ENCODE data around the gene NLRP12.
"Not testable (repeated sequence)": the region's sequence is repeated elsewhere in the genome, so short reads cannot be mapped to it uniquely, and the experiment has no call there.

NLRP12 gene

GRCh38 chr19:53865523-53865917 lies 41.4 kb upstream of the NLRP12 start:
- Mint-ChIP-seq H3K27ac (peak overlapping the region; percentile 91), H3K4me3 (peak overlapping the region; percentile 98 to 100), H3K36me3 (peaks cover 2 to 9% of the 10 kb centered on the region in 2 donors), H3K27me3 (no peaks in the 10 kb centered on the region), H3K9me3 (no peaks in the 10 kb centered on the region), H3K4me1 (peaks cover 19 to 33% of the 10 kb centered on the region in 2 donors)
- DNase-seq: no peak
- ATAC-seq (replicated peaks): no peak

- Mint-ChIP-seq H3K4me3 (no peak overlapping the region), H3K4me1 (peaks cover 18 to 31% of the 10 kb centered on the region in 2 donors), H3K9me3 (no peaks in the 10 kb centered on the region), H3K27ac (no peak overlapping the region), H3K27me3 (no peaks in the 10 kb centered on the region), H3K36me3 (peaks cover 2 to 7% of the 10 kb centered on the region in 2 donors)
- DNase-seq (no peak), ATAC-seq (replicated peaks) (no peak)
These were observed 40.3 kb upstream of the NLRP12 start for GRCh38 chr19:53864308-53864836.

GRCh38 chr19:53853707-53854106 lies 29.6 kb upstream of the NLRP12 start:
- Mint-ChIP-seq H3K36me3 (no peaks in the 10 kb centered on the region), H3K4me3 (no peak overlapping the region), H3K9me3 (no peaks in the 10 kb centered on the region), H3K4me1 (peaks cover 12 to 13% of the 10 kb centered on the region in 2 donors), H3K27ac (no peak overlapping the region), H3K27me3 (peaks cover 28 to 36% of the 10 kb centered on the region in 2 donors)
- ATAC-seq (replicated peaks) (peak in 1 of 2 donors; percentile 35), DNase-seq (no peak)

GRCh38 chr19:53849237-53849676 lies 25.1 kb upstream of the NLRP12 start:
- no peak for ATAC-seq (replicated peaks)
- Mint-ChIP-seq H3K9me3 (no peaks in the 10 kb centered on the region), H3K4me1 (peaks cover 12 to 13% of the 10 kb centered on the region in 2 donors), H3K36me3 (no peaks in the 10 kb centered on the region), H3K27me3 (peaks cover 33 to 46% of the 10 kb centered on the region in 2 donors), H3K4me3 (no peak overlapping the region), H3K27ac (no peak overlapping the region)
- no peak for DNase-seq

GRCh38 chr19:53847555-53847954 lies 23.4 kb upstream of the NLRP12 start:
- DNase-seq (no peak), ATAC-seq (replicated peaks) (no peak)
- Mint-ChIP-seq H3K4me1 (peaks cover 9 to 11% of the 10 kb centered on the region in 2 donors), H3K27me3 (peaks cover 29 to 41% of the 10 kb centered on the region in 2 donors), H3K27ac (no peak overlapping the region), H3K4me3 (no peak overlapping the region), H3K36me3 (no peaks in the 10 kb centered on the region), H3K9me3 (no peaks in the 10 kb centered on the region)

GRCh38 chr19:53844849-53845246 lies 20.7 kb upstream of the NLRP12 start:
- DNase-seq (no peak), ATAC-seq (replicated peaks) (no peak)
- Mint-ChIP-seq H3K27me3 (peaks cover 23 to 26% of the 10 kb centered on the region in 2 donors), H3K36me3 (no peaks in the 10 kb centered on the region), H3K4me3 (no peak overlapping the region), H3K27ac (no peak overlapping the region), H3K4me1 (peaks cover 5 to 13% of the 10 kb centered on the region in 2 donors), H3K9me3 (no peaks in the 10 kb centered on the region)

GRCh38 chr19:53840914-53841313 lies 16.8 kb upstream of the NLRP12 start:
- Mint-ChIP-seq H3K27me3 (peaks cover 10 to 14% of the 10 kb centered on the region in 2 donors), H3K4me1 (peaks cover 2 to 13% of the 10 kb centered on the region in 2 donors)
- DNase-seq; H3K4me3 Mint-ChIP-seq; ATAC-seq (replicated peaks); H3K36me3 Mint-ChIP-seq; H3K27ac Mint-ChIP-seq; H3K9me3 Mint-ChIP-seq: not testable (repeated sequence)

- ATAC-seq (replicated peaks); H3K27ac Mint-ChIP-seq; H3K9me3 Mint-ChIP-seq; DNase-seq; H3K36me3 Mint-ChIP-seq; H3K4me3 Mint-ChIP-seq: not testable (repeated sequence)
- Mint-ChIP-seq H3K4me1 (peaks cover 2 to 13% of the 10 kb centered on the region in 2 donors), H3K27me3 (peaks cover 10% of the 10 kb centered on the region in 2 donors)
These were observed 16.1 kb upstream of the NLRP12 start for GRCh38 chr19:53840241-53840640.

- H3K4me3 Mint-ChIP-seq; ATAC-seq (replicated peaks); H3K36me3 Mint-ChIP-seq; H3K27ac Mint-ChIP-seq; DNase-seq; H3K9me3 Mint-ChIP-seq: not testable (repeated sequence)
- H3K4me1 Mint-ChIP-seq: peaks cover 2 to 13% of the 10 kb centered on the region in 2 donors
- H3K27me3 Mint-ChIP-seq: peaks cover 22 to 26% of the 10 kb centered on the region in 2 donors
These were observed 14.3 kb upstream of the NLRP12 start for GRCh38 chr19:53838446-53838845.

GRCh38 chr19:53832861-53833260 lies 8.7 kb upstream of the NLRP12 start:
- not testable (repeated sequence) for H3K27ac Mint-ChIP-seq; DNase-seq; H3K9me3 Mint-ChIP-seq; H3K4me3 Mint-ChIP-seq; H3K36me3 Mint-ChIP-seq; ATAC-seq (replicated peaks)
- Mint-ChIP-seq H3K27me3 (peaks cover 54 to 55% of the 10 kb centered on the region in 2 donors), H3K4me1 (peaks cover 2 to 14% of the 10 kb centered on the region in 2 donors)

- DNase-seq (no peak), ATAC-seq (replicated peaks) (no peak)
- Mint-ChIP-seq H3K27me3 (peaks cover 51 to 55% of the 10 kb centered on the region in 2 donors), H3K27ac (no peak overlapping the region), H3K36me3 (no peaks in the 10 kb centered on the region), H3K4me3 (no peak overlapping the region), H3K4me1 (peaks cover 6 to 26% of the 10 kb centered on the region in 2 donors), H3K9me3 (no peaks in the 10 kb centered on the region)
These were observed 4.4 kb upstream of the NLRP12 start for GRCh38 chr19:53828531-53828930.

GRCh38 chr19:53826876-53827275 lies 2.8 kb upstream of the NLRP12 start:
- no peak for ATAC-seq (replicated peaks)
- H3K9me3 Mint-ChIP-seq: no peaks in the 10 kb centered on the region
- peaks cover 36 to 39% of the 10 kb centered on the region in 2 donors for H3K27me3 Mint-ChIP-seq
- peaks cover 4 to 13% of the 10 kb centered on the region in 2 donors for H3K4me1 Mint-ChIP-seq
- H3K4me3 Mint-ChIP-seq: no peak overlapping the region
- H3K36me3 Mint-ChIP-seq: no peaks in the 10 kb centered on the region
- DNase-seq: no peak
- H3K27ac Mint-ChIP-seq: no peak overlapping the region

- peaks cover 19 to 26% of the 10 kb centered on the region in 2 donors for H3K27me3 Mint-ChIP-seq
- no peak overlapping the region for H3K27ac Mint-ChIP-seq
- peaks cover 4 to 11% of the 10 kb centered on the region in 2 donors for H3K4me1 Mint-ChIP-seq
- peaks cover 0 to 1% of the 10 kb centered on the region in 2 donors for H3K9me3 Mint-ChIP-seq
- DNase-seq (no peak), ATAC-seq (replicated peaks) (peak; percentile 19 to 39)
- H3K36me3 Mint-ChIP-seq: no peaks in the 10 kb centered on the region
- H3K4me3 Mint-ChIP-seq: no peak overlapping the region
These were observed 564 bp downstream of the NLRP12 start for GRCh38 chr19:53823380-53824120.

GRCh38 chr19:53819861-53820260 lies 4.3 kb downstream of the NLRP12 start:
- no peak for DNase-seq
- Mint-ChIP-seq H3K4me1 (peaks cover 4 to 11% of the 10 kb centered on the region in 2 donors), H3K27me3 (peaks cover 5 to 13% of the 10 kb centered on the region in 2 donors), H3K27ac (no peak overlapping the region), H3K36me3 (no peaks in the 10 kb centered on the region), H3K9me3 (peaks cover 0 to 1% of the 10 kb centered on the region in 2 donors), H3K4me3 (no peak overlapping the region)
- no peak for ATAC-seq (replicated peaks)

GRCh38 chr19:53818756-53819155 lies 5.4 kb downstream of the NLRP12 start:
- Mint-ChIP-seq H3K4me1 (peaks cover under 1 to 1% of the 10 kb centered on the region in 2 donors), H3K4me3 (no peak overlapping the region), H3K27ac (no peak overlapping the region), H3K9me3 (peaks cover 0 to 1% of the 10 kb centered on the region in 2 donors), H3K27me3 (peaks cover 2 to 8% of the 10 kb centered on the region in 2 donors), H3K36me3 (no peaks in the 10 kb centered on the region)
- ATAC-seq (replicated peaks) (no peak), DNase-seq (no peak)

Measured in stimulated activated naive B cell treated with anti-CD40 and anti-IgM and Interleukin-4, amounts not matched to agents 10 μg/mL and 1 μg/mL and 100 μg/mL, for 72 hours (primary cell).